ENCODE results near the gene TMEM19. TPM values are rescaled to one million over a fixed set of nuclear protein-coding genes. Genes with fewer than 3 reads are reported as not detected.

Gene TMEM19
- total RNA-seq, 4 donors from 2014 or later = 10.6 to 35.9 (median 20.1) TPM

GRCh38 chr12:71702590-71702989, 16.7 kb downstream of the TMEM19 start:
- Histone ChIP-seq H3K27ac (no peak overlapping the region), H3K4me3 (no peak overlapping the region), H3K4me1 (no peaks in the 10 kb centered on the region), H3K9me3 (no peaks in the 10 kb centered on the region), H3K27me3 (no peaks in the 10 kb centered on the region), H3K36me3 (no peaks in the 10 kb centered on the region)
- no peak for DNase-seq
- no peak for TF ChIP-seq CTCF (IDR thresholded peaks at IDR 0.05)
- no peak for TF ChIP-seq POLR2A (IDR thresholded peaks at IDR 0.05)
- intact Hi-C loops (cut with DNase I; ENCODE audit: low total_unique reads) = no loop called here

GRCh38 chr12:71703206-71703605, 17.3 kb downstream of the TMEM19 start:
- no peak for DNase-seq
- Histone ChIP-seq H3K4me3 (no peak overlapping the region), H3K4me1 (no peaks in the 10 kb centered on the region), H3K9me3 (no peaks in the 10 kb centered on the region), H3K36me3 (no peaks in the 10 kb centered on the region), H3K27ac (no peak overlapping the region), H3K27me3 (no peaks in the 10 kb centered on the region)
- intact Hi-C loops (cut with DNase I; ENCODE audit: low total_unique reads) = no loop called here
- TF ChIP-seq CTCF (IDR thresholded peaks at IDR 0.05) = no peak
- TF ChIP-seq POLR2A (IDR thresholded peaks at IDR 0.05) = no peak

GRCh38 chr12:71704920-71705319, 19.0 kb downstream of the TMEM19 start:
- TF ChIP-seq POLR2A (IDR thresholded peaks at IDR 0.05) = no peak
- no peaks in the 10 kb centered on the region for H3K36me3 ChIP-seq
- intact Hi-C loops (cut with DNase I; ENCODE audit: low total_unique reads) = no loop called here
- no peaks in the 10 kb centered on the region for H3K9me3 ChIP-seq
- DNase-seq = no peak
- H3K4me1 ChIP-seq = no peaks in the 10 kb centered on the region
- H3K27me3 ChIP-seq = no peaks in the 10 kb centered on the region
- H3K27ac ChIP-seq = no peak overlapping the region
- H3K4me3 ChIP-seq = no peak overlapping the region

- no peak for DNase-seq
- Histone ChIP-seq H3K4me1 (no peaks in the 10 kb centered on the region), H3K4me3 (no peak overlapping the region), H3K27ac (no peak overlapping the region), H3K9me3 (no peaks in the 10 kb centered on the region), H3K27me3 (no peaks in the 10 kb centered on the region), H3K36me3 (no peaks in the 10 kb centered on the region)
- intact Hi-C loops (cut with DNase I; ENCODE audit: low total_unique reads) = no loop called here
- no peak for TF ChIP-seq CTCF (IDR thresholded peaks at IDR 0.05)
- TF ChIP-seq POLR2A (IDR thresholded peaks at IDR 0.05) = no peak
Observed at GRCh38 chr12:71708658-71709057, 22.8 kb downstream of the TMEM19 start.

- Histone ChIP-seq H3K36me3 (no peaks in the 10 kb centered on the region), H3K4me3 (no peak overlapping the region)
- intact Hi-C loops (cut with DNase I; ENCODE audit: low total_unique reads) = no loop called here
Observed at GRCh38 chr12:71710276-71711125, 24.6 kb downstream of the TMEM19 start.

More at GRCh38 chr12:71710276-71711125, 24.6 kb downstream of the TMEM19 start:
- H3K27ac ChIP-seq = no peak overlapping the region
- H3K9me3 ChIP-seq = no peaks in the 10 kb centered on the region
- no peak for TF ChIP-seq CTCF (IDR thresholded peaks at IDR 0.05)
- TF ChIP-seq POLR2A (IDR thresholded peaks at IDR 0.05) = no peak
- H3K27me3 ChIP-seq = no peaks in the 10 kb centered on the region
- DNase-seq = no peak
- no peaks in the 10 kb centered on the region for H3K4me1 ChIP-seq
